ENCODE data around the gene APAF1.
"Not testable (repeated sequence)": the region's sequence is repeated elsewhere in the genome, so short reads cannot be mapped to it uniquely, and the experiment has no call there.

- TF ChIP-seq, protein P1, sequence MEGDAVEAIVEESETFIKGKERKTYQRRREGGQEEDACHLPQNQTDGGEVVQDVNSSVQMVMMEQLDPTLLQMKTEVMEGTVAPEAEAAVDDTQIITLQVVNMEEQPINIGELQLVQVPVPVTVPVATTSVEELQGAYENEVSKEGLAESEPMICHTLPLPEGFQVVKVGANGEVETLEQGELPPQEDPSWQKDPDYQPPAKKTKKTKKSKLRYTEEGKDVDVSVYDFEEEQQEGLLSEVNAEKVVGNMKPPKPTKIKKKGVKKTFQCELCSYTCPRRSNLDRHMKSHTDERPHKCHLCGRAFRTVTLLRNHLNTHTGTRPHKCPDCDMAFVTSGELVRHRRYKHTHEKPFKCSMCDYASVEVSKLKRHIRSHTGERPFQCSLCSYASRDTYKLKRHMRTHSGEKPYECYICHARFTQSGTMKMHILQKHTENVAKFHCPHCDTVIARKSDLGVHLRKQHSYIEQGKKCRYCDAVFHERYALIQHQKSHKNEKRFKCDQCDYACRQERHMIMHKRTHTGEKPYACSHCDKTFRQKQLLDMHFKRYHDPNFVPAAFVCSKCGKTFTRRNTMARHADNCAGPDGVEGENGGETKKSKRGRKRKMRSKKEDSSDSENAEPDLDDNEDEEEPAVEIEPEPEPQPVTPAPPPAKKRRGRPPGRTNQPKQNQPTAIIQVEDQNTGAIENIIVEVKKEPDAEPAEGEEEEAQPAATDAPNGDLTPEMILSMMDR (IDR thresholded peaks at IDR 0.05 in 2 of 3, conservative IDR thresholded peaks at IDR 0.05 in 1 of 3; ENCODE audit: insufficient read depth in 2 of 3, low read depth in 1 of 3, low read length in 3 of 3): not testable (repeated sequence)
- not testable (repeated sequence) for TF ChIP-seq ZNF592 (IDR thresholded peaks at IDR 0.05); TAF1 (IDR thresholded peaks at IDR 0.05; ENCODE audit: control insufficient read depth, extremely low read depth, insufficient read depth, low read length, severe bottlenecking)
Measured at GRCh38 chr12:98642801-98643200, 2.3 kb upstream of the APAF1 start.

Data from K562 (cell line).